ENCODE measurements around the gene SDF4. TPM values are rescaled to one million over a fixed set of nuclear protein-coding genes. Genes with fewer than 3 reads are reported as not detected.

The SDF4 gene
- total and polyA plus RNA-seq, 2 of the 13 experiments (the other 11 are each of a cell fraction or from before 2014, with no cell fraction given), result 80.8 to 107 TPM

- TF ChIP-seq ZNF407 (CRISPR knock-in tag; IDR thresholded peaks at IDR 0.05; ENCODE audit: not compliant biosample characterization), result no peak
- TF ChIP-seq SALL1 (CRISPR knock-in tag; IDR thresholded peaks at IDR 0.05), result no peak
- TF ChIP-seq ZNF446 (CRISPR knock-in tag; IDR thresholded peaks at IDR 0.05), result no peak
- TF ChIP-seq HNF1A (IDR thresholded peaks at IDR 0.05; ENCODE audit: low read depth), result no peak
- no peak for TF ChIP-seq HNF1A (CRISPR knock-in tag; IDR thresholded peaks at IDR 0.05; ENCODE audit: borderline replicate concordance)
- no peak for TF ChIP-seq NFIB (CRISPR knock-in tag; IDR thresholded peaks at IDR 0.05; ENCODE audit: borderline replicate concordance)
Observed at GRCh38 chr1:1243807-1244191, 12.0 kb upstream of the SDF4 start (continued).
